Measurements from ENCODE around the gene ZNF853.
"Not testable (repeated sequence)": the region's sequence is repeated elsewhere in the genome, so short reads cannot be mapped to it uniquely, and the experiment has no call there.

ZNF853 gene

GRCh38 chr7:6653071-6654003 is 37.9 kb downstream of the ZNF853 start:
- no peak for DNase-seq

GRCh38 chr7:6654113-6654841 is 38.9 kb downstream of the ZNF853 start:
- no peak for DNase-seq

- no peak for DNase-seq
Measured at GRCh38 chr7:6654842-6655610, 39.6 kb downstream of the ZNF853 start.

GRCh38 chr7:6655636-6656385 is 40.4 kb downstream of the ZNF853 start:
- DNase-seq = no peak

GRCh38 chr7:6656413-6656812 is 41.0 kb downstream of the ZNF853 start:
- DNase-seq = no peak

GRCh38 chr7:6658618-6659345 is 43.4 kb downstream of the ZNF853 start:
- DNase-seq = no peak

GRCh38 chr7:6670851-6671250 is 55.4 kb downstream of the ZNF853 start:
- not testable (repeated sequence) for DNase-seq

Data from NCI-H1436 (cell line).